ENCODE measurements around the gene ATG10.

ATG10 gene

DNA sequence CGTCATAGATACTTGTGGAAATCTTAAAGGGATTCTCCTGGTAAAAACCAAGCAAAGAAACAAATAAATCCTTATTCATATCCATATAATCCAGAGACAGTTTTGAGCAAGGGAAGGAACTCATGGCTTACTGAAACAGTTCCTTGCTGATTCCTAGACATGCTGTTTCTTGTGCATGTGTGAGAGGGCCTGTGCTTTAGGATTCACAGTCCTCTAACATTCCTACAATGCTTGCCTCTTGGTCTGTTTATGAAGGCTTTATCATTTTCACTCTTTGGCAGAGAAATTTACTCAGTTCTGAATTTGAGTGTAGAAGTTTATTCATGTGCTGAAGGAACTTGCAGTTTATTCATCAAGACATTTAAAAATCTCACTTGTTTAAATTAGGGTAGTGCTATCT lies 183.0 kb downstream of the ATG10 start:
- no peak overlapping the region for H3K27ac ChIP-seq
- DNase-seq (ENCODE audit: low spot score): no peak
- POLR2A ChIA-PET (ENCODE audit: low non-redundant PET): no interaction called here
- TF ChIP-seq, protein P1, sequence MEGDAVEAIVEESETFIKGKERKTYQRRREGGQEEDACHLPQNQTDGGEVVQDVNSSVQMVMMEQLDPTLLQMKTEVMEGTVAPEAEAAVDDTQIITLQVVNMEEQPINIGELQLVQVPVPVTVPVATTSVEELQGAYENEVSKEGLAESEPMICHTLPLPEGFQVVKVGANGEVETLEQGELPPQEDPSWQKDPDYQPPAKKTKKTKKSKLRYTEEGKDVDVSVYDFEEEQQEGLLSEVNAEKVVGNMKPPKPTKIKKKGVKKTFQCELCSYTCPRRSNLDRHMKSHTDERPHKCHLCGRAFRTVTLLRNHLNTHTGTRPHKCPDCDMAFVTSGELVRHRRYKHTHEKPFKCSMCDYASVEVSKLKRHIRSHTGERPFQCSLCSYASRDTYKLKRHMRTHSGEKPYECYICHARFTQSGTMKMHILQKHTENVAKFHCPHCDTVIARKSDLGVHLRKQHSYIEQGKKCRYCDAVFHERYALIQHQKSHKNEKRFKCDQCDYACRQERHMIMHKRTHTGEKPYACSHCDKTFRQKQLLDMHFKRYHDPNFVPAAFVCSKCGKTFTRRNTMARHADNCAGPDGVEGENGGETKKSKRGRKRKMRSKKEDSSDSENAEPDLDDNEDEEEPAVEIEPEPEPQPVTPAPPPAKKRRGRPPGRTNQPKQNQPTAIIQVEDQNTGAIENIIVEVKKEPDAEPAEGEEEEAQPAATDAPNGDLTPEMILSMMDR (conservative IDR thresholded peaks at IDR 0.05; ENCODE audit: low read depth): no peak
- CTCF ChIA-PET: no interaction called here

DNA sequence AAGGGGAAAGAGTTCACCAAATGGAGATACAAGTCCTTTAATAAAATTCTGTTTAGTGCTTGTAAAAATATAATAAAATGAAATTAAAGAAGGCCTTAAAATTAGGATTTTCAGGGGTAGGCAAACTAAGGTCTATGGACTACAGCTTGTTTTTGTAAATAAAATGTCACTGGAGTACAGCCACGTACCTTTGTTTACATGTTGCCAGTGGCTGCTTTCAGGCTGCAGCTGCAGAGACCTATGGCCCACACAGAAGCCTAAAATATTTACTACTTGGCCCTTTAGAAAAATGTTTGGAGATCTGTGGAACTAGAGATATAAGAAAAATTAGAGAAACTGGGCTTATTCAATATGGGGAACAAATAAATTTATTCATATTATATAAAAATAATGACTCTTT lies 183.5 kb downstream of the ATG10 start:
- TF ChIP-seq, protein P1 (conservative IDR thresholded peaks at IDR 0.05; ENCODE audit: low read depth): no peak
- ChIA-PET CTCF (no interaction called here), POLR2A (ENCODE audit: low non-redundant PET) (no interaction called here)
- no peak for DNase-seq (ENCODE audit: low spot score)
- no peak overlapping the region for H3K27ac ChIP-seq

DNA sequence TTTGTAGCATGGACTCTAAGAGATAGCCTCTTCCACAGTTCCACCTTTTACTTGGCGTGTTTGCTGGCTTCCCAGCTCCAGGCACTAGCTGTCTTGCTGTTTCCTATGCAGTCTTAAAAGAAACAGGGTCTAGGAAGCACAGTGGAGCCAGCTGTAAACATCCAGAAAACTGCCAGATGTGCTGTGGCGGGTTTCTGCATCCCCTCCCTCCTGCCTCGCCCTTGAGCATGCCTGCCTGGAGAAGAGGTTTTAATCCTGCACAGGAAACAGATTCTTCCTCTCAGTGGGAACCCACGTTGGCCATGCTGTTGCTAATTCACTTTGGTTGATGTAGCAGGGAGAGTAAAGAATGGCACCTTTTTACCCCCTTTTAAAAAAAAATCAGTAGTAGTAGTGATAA lies 185.1 kb downstream of the ATG10 start:
- ChIA-PET CTCF (no interaction called here), POLR2A (ENCODE audit: low non-redundant PET) (no interaction called here)
- H3K27ac ChIP-seq: no peak overlapping the region
- TF ChIP-seq, protein P1 (conservative IDR thresholded peaks at IDR 0.05; ENCODE audit: low read depth): no peak
- no peak for DNase-seq (ENCODE audit: low spot score)

DNA sequence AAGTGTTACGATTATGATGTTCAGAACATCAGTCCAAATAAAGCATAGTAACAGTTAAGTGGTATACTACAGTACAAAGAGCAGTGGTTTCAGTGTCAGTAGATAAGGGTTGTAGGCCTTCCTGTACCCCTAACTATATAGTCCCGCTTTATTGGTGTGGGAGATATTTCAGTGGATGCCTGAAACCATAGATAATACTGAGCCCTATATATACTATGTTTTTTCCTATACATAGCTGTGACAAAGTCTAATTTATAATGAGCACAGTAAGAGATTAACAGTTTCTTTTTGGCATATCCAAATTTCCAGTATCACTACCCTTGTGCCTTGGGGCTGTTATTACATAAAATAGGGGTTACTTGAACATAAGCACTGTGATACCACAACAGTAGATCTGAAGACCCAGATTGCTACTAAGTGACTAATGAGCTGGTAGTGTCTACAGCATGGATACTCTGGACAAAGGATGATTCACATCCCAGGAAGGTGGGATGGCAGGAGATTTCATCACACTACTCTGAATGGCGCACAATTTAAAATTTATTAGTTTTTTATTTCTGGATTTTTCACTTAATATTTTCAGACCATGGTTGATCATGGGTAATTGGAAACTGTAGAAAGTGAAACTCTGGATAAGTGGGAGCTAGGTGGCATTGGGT lies 187.1 kb downstream of the ATG10 start:
- H3K27ac ChIP-seq: no peak overlapping the region
- TF ChIP-seq, protein P1 (conservative IDR thresholded peaks at IDR 0.05; ENCODE audit: low read depth): no peak
- POLR2A ChIA-PET (ENCODE audit: low non-redundant PET): no interaction called here
- DNase-seq (ENCODE audit: low spot score): peak; percentile 74
- CTCF ChIA-PET: interaction anchor here (0.6 to 0.7 kb wide), 3 partner anchors 52 to 752 kb away, joined by 3 to 6 read pairs (median 6); no protein-coding TSS in a partner anchor

DNA sequence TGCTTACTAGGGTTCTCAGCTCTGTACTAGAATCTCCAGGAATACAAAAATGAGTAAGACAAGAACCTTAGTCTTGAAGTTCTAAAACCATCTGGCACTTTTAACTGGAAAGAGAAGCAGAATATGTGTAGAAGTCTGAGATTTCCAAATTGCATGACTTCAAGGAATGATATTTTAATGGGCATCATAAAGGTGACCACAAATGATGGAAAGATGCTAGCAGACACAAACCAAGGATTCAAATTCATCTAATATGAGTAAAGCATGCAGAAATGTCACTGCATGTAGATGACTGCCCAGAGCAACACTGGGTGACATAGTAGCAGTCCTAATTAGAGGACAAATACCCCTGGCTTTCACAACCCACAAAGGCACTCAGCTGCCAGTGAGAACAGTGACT lies 189.1 kb downstream of the ATG10 start:
- TF ChIP-seq, protein P1 (conservative IDR thresholded peaks at IDR 0.05; ENCODE audit: low read depth): no peak
- ChIA-PET POLR2A (ENCODE audit: low non-redundant PET) (no interaction called here), CTCF (interaction anchor here (0.7 kb wide), 1 partner anchor 30 kb away, joined by 3 read pairs; no protein-coding TSS in a partner anchor)
- DNase-seq (ENCODE audit: low spot score): no peak
- no peak overlapping the region for H3K27ac ChIP-seq

DNA sequence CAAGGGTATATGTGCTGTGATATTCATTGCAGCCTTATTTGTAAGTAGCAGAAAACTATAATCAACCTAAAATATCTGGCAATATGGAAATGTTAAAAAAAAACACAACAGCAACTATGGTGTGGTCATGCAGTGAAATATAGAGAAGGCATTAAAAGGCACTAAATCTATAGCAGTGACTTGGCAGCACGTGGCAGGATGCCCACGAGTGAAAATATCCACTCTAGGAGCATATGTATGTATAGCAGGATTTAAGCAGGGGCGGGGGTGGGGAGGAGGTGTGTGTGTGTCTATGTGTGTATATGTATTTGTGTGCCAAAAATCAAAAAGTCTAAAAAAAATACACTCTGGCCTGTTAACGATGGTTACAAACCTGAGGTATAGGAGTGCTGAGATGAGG lies 190.8 kb downstream of the ATG10 start:
- TF ChIP-seq, protein P1 (conservative IDR thresholded peaks at IDR 0.05; ENCODE audit: low read depth): no peak
- ChIA-PET POLR2A (ENCODE audit: low non-redundant PET) (no interaction called here), CTCF (no interaction called here)
- H3K27ac ChIP-seq: no peak overlapping the region
- DNase-seq (ENCODE audit: low spot score): no peak

All from RWPE1 (cell line).